HS-5 (cell line): ENCODE results near the gene PRR30.
"Not testable (repeated sequence)": the region's sequence is repeated elsewhere in the genome, so short reads cannot be mapped to it uniquely, and the experiment has no call there.

Experiments used
- DNase-seq: peaks from one replicate; pipeline ENCODE4 v3.0.0-alpha.2; 2012; ENCODE audit warnings: low read depth

The PRR30 gene

DNA sequence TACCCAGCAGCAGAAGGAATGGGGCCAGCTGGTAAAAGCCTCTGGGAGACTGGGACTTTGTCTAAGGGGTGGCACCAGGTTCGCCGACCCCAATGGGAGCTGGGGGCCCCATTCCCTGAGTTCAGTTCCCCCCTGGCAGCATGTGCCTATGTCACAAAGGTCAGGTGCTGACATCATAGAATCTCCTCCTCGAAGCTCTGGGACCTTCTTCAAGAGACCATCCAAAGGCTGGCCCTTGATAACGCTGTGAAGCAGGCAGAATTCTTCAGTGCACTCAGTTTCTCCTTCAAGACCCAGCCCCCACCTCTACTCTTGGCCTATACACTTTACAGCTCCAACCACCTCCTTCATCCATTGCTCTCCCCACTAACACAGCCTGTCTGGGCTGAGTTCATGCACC lies at the start of gene PRR30:
PRR30 (minus strand) TSS at position 101 of the 400 bp plus-strand sequence. CDS start 1,081 bp downstream, outside the sequence.
- DNase-seq, result no peak

DNA sequence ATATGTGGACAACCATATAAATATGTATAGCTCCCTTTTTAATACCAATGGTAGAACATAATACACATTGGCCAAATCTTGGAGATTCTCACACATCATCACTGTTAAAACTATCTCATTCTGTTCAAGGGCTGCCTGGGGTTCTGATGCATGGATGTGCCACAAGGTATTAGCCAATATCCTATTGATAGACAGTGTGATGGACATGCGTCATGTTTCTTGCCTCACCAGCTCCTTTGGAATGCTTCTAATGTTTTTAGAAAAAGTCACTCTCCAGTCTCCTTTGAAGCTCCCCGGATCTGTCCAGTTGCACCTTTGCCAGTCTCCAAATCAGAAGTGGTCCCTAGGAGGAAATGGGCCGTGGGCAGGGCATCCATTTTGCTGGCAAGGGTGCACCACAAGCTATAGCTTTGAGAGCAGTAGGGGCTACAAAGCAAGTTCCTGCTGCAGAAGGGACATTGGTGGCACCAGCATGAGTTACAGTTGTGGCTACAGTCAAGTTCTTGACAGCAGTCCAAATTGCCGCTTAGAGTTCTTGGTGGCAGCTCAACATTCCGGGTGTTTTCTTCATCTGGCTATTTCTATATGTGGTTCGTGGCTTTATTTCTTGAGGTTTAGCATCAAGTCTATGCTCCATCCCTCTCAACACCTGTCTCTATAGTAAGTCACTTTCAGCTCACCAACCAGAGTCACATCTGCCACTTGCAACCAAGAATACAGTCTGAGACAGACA lies 47.6 kb upstream of the PRR30 start:
- DNase-seq, result no peak

DNA sequence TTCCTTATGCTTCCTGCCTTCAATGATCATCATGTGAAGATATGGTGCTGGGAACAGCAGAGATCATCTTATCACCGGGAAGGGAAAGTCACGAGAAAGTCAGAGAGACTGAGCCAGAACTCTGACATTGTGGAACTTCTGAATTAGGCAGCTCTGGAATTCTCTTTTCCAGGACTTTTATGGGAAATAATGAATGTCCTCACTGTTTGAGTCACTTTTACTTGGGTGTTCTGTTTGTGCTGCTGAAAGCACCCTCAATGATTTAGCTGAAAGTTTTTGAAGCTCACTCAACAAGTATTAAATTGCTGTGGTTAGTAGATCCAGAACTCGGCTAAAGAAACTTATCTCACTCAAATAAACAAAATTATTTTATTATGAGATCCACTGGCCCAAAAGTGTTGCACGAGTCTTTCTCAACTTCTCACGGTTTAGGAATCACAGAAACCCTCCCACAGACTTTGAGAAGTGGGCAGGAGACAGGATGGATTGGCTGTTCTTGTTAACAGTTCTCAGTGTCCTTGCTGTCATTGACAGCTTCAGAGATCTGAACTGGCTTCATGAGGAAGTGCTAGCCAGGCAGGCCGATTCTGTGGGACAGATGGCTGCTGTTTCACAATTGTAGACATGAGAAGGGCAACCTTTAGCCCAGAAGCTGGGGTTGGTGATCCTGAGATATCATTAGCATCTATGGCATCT lies 46.3 kb upstream of the PRR30 start:
- no peak for DNase-seq

DNA sequence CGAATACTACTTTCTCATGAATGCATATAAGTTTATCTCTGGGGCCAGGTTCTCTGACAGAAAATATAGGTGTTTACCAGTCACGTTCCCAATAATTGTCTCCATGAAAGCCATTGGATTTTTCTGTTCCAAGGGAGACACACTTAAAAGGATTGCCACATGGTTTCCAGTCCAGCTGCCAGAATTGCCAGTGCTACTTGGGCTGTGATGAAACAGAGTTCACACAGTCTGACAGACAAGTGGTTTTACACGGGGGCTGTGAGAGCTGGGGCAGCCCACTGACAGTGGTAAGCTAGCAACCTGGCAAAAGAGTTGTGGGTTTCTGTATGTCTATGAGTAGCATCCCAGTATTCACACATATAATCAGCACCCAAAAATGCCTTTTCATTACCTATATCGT lies 44.9 kb upstream of the PRR30 start:
- DNase-seq, result no peak

DNA sequence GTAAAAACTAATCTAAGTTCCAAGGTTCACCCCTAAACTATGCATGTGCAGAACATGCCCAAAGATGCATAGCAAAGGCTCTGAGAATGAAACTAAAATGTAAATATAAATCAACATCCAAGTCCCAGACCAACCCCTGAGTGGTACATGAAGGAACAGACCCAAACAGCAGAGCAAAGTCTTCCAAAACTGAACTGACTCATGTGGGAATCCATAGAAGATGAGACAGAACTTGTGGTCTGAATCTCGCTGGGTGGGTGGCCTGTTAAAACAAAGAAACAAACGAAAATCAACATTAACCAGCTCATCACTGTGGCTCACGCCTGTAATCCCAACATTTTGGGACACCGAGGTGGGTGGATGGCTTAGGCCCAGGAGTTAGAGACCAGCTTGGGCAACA lies 43.1 kb upstream of the PRR30 start:
- DNase-seq, result no peak

DNA sequence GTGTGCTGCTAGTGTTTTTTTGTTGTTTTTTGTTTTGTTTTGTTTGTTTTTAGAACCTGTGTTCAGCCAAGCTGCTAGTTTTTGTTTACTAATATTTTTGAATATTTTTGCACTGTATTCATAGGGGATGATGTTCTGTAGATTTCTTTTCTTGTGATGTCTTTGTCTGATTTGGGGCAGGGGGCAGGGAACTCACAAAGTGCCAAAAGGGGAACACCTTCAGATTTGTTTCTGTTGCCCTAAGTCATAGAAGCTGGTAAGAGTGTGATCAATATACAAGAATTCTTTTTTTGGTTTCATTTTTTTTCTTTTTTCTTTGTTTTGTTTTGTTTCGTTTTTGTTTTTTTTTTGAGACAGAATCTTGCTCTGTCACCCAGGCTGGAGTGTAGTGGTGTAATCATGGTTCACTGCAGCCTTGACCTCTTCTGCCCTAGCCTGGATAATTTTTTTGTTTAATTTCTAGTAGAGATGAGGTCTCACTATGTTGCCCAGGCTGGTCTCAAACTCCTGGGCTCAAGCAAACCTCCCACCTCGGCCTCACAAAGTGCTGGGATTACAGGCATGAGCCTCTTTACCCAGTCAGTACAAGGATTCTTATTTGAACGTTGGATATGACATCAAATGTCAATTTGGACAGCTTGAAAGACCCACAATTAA lies 40.3 kb upstream of the PRR30 start:
- no peak for DNase-seq

DNA sequence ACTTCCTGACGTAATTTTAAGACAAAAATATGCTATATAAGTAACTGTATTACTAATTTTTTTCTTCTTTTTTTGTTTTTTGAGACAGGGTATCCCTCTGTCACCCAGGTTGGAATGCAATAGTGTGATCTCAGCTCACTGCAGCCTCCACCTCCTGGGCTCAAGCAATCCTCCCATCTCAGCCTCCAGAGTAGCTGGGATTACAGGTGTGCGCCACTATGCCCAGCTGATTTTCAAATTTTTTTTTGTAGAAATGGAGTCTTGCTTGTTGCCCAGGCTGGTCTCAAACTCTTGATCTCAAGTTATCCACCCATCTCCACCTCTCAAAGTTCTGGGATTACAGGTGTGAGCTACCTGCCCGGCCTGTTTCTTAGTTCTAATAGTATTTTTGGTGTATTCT lies 39.3 kb upstream of the PRR30 start:
- no peak for DNase-seq

DNA sequence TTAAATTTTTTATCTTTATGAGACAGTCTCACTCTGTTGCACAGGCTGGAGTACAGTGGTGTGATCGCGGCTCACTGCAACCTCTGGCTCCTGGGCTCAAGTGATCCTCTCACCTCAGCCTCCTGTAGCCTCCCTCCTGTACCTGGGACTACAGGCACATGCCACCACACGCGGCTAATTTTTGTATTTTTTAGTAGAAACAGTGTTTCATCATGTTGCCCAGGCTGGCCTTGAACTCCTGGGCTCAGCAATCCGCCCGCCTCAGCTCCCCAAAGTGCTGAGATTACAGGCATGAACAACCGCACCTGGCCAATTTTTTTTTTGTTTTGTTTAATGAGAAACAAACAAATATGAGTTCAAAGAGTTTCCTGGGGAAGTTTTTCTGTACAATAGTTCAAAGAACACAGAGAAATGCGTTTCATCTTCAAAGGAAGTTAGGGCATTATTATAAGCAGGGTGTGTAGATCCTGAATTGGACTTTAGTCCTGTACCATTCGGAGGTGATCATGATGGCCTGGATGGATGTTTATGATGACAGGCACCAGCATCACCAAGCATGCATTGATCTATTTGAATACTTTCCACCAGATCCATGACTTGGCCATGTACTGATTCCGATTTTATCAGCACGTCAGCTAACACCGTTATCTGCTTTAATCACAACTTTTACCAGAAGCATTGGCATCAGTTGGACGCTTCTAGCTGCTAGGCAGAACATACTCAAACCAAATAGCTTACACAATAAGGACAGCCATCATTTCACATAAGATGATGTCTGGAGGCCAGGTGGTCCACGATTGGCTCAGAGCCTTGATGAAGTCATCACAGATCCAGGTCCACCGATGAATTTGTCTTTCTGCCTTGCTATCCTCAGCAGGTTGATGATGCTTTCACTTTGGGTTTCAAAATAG lies 38.5 kb upstream of the PRR30 start:
- DNase-seq, result no peak

DNA sequence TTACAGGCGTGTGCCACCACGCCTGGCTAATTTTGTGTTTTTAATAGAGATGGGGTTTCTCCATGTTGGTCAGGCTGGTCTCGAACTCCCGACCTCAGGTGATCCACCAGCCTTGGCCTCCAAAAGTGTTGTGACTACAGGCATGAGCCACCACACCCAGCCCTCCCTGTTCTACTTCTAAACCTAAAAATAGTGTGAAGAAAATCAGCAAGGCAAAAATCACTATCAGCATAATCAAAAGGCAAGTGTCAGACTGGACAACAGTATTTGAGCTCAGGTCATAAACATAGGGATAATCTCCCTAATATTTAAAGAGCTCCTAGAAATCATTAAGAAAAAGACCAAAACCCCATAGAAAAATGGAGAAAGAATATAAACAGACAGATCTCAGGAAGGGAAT lies 36.6 kb upstream of the PRR30 start:
- not testable (repeated sequence) for DNase-seq

DNA sequence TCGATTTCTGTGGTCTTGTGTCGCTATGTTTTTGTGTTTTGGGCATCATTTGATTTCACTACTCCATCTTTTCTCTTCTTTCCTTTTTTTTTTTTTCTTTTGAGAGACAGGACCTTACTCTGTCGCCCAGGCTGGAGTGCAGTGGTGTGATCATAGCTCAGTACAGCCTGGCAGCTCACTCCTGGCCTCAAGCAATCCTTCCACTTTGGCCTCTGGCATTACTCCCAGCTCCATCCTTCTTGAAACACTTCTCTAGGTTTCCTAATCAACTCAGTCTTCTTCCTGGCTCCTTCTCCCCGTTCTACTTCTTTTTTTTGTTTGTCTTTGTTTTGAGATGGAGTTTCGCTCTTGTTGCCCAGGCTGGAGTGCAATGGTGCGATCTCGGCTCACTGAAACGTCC lies 36.1 kb upstream of the PRR30 start:
- DNase-seq, result no peak

DNA sequence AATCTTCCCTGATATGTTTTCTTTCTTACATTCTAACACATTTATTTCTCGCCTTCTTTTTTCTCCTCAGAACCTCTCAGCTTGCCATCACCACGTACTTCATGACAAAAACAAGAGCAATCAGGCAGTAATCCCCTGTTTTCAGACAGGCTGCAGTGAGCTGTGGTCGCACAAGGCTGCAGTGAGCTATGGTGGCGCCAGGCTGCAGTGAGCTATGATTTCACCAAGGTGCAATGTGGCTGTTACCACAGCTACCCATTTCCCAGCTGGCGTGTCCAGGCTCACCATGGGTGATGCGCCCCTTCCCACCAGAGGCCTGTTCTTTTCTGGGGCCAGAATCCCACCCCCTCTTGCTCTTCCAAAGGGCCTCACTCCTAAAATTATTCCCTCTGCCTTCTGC lies 35.4 kb upstream of the PRR30 start:
- DNase-seq, result no peak

DNA sequence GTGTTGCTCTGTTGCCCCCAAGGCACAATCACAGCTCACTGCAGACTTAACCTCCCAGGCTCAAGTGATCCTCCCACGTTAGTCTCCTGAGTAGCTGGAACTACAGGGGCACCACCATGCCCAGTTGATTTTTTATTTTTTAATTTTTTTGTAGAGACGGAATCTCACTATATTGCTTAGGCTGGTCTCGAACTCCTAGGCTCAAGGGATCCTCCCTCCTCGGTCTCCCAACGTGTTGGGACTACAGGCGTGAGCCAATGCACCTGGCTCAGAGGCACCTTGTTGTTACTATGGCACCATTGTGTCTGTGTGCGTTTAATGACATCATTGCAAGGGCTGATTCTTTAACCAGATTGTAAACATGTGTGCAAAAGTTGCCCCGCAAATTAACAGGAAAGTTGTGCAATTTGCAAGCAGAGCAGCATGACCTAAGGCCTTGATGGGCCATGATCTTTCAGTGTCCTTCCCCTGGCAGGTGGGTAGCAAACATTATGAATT lies 32.2 kb upstream of the PRR30 start:
- DNase-seq, result no peak

DNA sequence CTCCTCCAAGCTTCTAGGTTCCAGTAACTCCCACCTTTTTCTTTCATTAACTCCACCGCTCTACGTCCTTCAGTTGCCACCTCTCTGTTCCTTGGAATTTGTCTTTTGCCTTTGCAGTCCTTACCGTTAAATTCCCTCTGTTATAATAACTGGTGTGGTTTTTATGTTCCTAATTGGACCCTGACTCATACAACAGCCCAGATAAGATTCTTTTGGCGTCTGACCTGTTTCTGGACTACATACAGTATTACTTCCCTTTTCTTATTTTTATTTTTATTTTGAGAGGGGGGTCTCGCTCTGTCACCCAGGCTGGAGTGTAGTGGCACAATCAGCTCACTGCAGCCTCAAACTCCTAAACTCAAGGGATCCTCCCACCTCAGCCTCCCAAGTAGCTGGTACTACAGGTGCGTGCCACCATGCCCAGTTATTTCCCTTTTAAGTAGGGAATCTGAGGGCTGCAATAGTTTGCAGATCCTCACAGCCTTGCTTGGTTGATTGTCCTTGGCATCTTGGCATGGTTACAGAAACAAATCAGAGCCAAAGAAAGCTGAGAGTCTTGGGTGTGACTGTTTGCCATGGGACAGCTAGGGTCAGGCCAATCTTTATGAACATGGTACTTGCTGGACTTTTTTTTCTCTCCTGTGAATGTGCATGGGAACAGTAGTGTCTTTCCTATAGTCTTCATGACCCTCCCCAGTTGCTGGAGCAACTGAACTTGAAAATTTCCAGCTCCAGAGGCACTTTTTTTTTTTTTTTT lies 31.5 kb upstream of the PRR30 start:
- no peak for DNase-seq

DNA sequence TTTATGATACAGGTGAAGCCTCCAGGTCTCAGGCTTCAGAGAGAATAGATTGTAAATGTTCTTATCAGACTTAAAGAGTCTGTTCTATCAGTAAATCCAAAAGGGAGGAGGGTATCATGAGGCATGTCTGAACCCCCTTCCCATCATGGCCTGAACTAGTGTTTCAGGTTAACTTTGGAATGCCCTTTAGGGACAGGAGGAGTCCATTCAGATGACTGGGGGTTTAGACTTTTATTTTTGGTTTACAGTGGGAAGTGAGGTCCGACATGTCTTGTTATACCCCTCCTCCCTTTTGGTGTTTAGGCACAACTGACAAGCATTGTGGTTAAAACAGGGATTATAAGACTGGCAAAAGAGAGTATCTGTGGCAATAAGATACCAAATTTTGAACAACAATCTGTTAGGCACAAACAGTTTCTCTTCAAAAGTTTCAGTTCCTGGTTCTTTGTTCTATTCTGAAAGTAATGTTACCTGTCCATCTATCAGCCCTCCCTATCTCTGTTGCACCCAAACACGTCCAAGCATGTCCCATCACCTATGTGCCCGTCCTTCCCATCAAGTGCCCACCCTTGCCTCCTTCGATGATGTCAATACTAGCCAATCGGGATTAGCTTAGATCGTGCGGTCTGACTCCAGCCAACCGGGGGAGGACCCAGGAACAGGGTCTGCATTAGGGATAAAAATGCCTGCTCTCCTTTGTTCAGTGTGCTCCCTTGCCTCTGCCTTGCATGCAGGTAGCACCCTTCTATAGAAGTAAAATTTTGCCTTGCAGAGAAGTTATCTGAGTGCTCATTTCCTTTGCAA lies 26.0 kb upstream of the PRR30 start:
- DNase-seq, result no peak

DNA sequence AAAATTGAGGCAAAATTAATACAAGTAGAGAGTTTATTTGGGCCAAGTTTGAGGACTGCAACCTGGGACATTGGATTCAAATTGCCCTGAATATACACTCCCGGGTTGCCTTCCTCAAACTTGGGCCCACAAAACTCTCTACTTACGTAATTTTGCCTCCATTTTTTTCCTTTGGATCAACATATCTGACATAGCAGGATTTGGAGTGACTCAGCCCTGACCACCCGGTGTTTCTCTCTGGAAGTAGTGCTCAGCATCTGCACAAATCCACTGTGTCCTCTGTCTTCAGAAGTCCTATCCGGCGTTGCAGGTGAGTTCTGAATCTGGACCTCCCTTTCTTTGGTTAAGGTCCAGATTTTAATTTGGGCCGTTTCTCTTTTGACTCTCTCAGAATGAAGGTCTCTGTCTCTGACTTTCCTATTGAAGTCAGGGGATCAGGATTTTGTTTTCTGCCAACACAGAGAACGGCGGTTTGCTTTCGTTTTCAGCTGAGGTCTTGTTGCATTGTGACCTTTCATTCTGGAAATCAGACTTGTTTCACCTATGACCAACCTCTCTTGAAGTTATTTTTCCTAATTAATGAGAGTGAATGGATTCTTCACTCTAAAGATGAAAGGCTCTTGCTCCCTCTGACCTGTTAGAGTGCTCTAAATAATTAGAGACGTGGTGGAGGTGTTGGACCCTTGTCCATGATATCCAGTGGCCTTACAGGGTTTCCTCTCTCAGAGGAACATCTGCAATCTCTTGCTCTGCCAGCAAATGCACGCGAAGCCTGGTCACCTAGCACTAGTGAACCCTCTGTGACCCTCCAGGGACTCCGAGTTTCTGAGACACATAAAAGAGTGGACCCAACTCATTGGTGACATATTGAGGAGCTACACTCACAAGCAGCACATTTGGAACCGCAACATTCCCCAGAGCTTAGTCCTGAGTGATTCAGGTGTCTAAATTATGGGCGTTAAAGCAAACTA lies 23.2 kb upstream of the PRR30 start:
- DNase-seq, result peak; percentile 18

DNA sequence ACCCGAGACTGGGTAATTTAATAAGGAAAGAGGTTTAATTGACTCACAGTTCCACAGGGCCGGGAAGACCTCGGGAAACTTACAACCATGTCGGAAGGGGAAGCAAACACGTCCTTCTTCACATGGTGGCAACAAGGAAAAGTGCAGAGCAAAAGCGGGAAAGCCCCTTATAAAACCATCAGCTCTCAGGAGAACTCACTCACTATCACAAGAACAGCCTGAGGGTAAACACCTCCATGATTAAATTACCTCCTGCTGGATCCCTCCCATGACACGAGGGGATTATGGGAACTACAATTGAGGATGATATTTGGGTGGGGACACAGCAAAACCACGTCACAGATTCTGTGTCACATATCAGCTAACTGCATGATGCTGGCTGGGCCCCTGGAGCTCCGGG lies 21.0 kb upstream of the PRR30 start:
- DNase-seq, result no peak

DNA sequence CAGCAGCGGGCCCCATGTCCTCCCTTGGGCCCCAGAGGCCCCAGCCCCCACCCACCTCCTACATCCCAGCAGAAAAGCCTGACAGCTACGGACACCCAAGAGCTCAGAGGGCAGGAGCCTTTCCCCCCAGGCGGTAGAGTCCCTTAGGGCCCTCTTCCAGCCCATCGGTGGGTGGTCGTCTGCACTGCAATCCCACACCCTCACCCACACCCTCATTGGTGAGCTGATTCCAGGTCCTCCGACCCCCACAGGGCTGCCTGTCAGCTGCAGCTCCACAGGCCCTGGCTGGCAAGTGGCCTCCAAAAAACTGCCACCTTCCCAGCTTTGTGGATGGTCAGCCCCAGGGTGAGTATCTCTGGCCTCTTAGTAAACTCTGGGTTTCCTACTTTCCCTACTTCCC lies 20.1 kb upstream of the PRR30 start:
- DNase-seq, result no peak

DNA sequence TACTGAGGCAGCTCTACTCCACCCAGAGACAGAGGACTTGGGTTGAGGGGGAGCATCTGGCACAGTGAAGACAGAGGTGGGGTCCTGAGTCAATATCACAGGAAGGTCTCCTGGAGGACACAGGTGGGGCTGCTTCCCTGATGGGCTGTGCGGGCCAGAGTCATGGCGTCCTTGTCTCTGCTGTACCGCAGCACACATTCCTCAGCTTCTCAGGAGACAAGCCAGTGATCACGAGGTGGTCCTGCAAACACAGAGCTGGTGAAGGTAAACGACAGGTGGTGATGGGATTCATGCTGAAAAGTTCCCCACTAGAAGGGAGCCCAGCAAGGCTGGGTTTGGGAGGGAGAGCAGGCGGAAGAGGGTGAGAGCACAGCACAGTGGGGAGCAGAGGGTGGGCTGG lies 19.3 kb upstream of the PRR30 start:
- no peak for DNase-seq

DNA sequence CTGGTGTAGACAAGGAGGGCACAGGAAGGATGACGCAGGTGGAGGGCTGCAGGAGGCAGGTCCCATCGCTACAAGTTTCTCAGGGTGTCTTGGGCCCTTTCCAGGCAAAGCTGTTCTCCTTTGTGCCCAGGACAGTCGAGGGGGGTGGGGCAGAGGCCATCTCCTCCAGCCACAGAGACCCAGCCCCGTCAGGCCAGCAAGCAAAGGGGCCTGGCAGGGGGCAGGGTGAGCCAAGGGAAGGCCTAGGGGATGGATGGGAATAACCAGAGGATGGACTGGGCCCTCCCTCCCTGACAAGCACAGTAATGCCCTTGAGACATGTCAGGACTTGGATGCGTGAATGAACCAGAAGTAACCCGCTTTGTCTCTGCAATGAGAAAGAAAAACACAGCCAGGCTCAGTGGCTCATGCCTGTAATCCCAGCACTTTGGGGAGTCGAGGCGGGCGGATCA lies 15.9 kb upstream of the PRR30 start:
- DNase-seq, result no peak
